HG03432 (cell line): ENCODE data around the gene OSBPL6.
"Not testable (repeated sequence)": the region's sequence is repeated elsewhere in the genome, so short reads cannot be mapped to it uniquely, and the experiment has no call there.

Experiments
- ATAC-seq: cut with Tn5 transposase; IDR thresholded peaks from one replicate; pipeline ENCODE4 v1.9.1; 2021; ENCODE audit warnings: mild to moderate bottlenecking, moderate library complexity; ENCODE audit not compliant: unreplicated experiment

The OSBPL6 gene

GRCh38 chr2:178394859-178395258 lies 200.5 kb downstream of the OSBPL6 start:
- no peak for ATAC-seq

DNA sequence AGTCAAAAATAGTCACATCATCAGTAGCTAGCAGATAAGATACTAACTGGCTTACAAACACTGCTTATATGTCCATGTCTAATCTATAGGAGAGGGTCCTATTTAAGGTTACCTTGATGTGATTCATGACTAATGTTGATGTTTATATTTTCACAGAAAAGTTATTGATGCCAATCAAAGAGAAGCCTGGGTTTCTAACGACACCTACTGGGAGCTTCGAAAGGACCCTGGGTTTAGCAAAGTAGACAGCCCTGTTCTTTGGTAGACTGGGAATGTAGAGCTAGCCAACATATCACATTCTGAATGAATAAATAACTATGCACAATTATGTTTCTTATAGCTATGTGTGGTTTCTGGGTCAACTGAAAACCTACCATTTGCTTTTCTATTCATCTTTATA lies 201.0 kb downstream of the OSBPL6 start:
- ATAC-seq, result no peak

- no peak for ATAC-seq
Observed at GRCh38 chr2:178395941-178396570, 201.7 kb downstream of the OSBPL6 start.

- ATAC-seq, result peak; percentile 93
Observed at GRCh38 chr2:178397002-178397605, 202.8 kb downstream of the OSBPL6 start.

- ATAC-seq, result no peak
Observed at GRCh38 chr2:178401994-178402437, 207.7 kb downstream of the OSBPL6 start.

DNA sequence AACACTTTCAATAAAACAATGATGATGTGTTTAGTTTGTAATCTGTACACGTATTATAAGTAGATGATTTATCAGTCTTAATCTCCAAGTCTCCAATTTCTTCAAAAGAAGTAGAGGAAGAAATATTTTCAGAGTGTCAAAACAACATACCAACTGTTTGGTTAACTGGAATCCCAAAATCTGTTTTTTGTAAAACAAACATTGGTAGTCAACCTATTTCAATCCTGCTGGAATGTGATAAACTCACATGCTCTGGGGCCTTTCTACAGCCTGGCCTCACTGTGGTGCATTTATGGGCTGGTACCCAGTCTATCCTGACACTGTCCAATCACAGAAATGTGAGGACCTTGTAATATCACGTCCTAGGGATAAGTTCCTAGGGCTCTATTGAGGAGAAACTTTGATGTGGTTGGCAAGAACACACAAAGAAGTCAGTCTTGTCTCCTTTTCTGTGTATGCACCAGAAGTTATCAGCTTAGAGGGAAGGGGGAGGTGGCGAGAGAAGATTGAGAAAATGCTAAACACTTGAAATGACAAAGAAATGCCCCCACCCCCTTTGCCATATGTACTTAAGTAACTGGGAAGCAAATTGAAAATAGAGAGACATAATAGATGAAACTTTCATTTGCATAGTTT lies 209.5 kb downstream of the OSBPL6 start:
- ATAC-seq, result peak; percentile 63

DNA sequence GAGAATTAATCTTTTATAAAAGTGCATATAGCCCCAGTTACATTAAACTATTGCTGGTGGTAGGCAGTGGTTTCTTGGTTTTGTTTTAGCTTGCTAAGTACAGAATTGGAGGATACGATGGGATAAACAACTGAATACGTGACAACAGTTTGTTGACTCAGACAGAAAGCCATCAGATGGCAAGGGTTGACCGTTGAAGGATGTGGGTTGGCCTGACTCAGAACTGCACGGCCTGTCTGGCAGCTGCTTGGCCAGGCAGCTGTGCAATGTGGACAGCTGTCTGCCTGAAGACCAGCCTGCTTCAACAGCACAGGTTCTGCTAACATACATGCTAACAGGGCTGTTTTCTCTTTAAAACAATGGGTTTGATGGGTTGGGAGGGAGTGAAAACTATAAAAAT lies 210.1 kb downstream of the OSBPL6 start:
- peak; percentile 99 for ATAC-seq

- ATAC-seq, result no peak
Observed at GRCh38 chr2:178409261-178409660, 214.9 kb downstream of the OSBPL6 start.

DNA sequence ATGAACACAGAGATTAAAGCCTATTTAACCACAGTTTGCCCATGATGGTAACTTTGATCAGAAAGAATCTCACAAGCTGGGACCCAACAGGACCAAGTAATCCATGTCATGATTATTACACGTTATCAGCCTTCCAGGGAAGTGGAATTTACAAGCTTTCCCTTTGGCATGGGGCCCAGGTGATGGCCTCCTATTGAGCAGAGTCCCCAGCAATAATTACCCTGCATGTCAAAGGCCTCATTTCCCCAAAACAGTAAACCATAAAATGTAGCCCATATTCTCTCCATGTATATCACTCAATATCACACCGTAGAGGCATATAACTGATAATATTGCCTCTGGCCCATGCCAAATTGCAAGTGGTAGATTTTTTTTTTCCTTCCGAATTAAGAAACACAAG lies 217.7 kb downstream of the OSBPL6 start:
- ATAC-seq, result no peak

- not testable (repeated sequence) for ATAC-seq
Observed at GRCh38 chr2:178412453-178412852, 218.1 kb downstream of the OSBPL6 start.

- peak; percentile 85 for ATAC-seq
Observed at GRCh38 chr2:178413472-178414265, 219.4 kb downstream of the OSBPL6 start.

- peak; percentile 77 for ATAC-seq
Observed at GRCh38 chr2:178414266-178415247, 220.2 kb downstream of the OSBPL6 start.

GRCh38 chr2:178415979-178416378 lies 221.7 kb downstream of the OSBPL6 start:
- ATAC-seq, result no peak

- no peak for ATAC-seq
Observed at GRCh38 chr2:178417916-178418315, 223.6 kb downstream of the OSBPL6 start.

GRCh38 chr2:178418426-178418825 lies 224.1 kb downstream of the OSBPL6 start:
- no peak for ATAC-seq

GRCh38 chr2:178419123-178419522 lies 224.8 kb downstream of the OSBPL6 start:
- ATAC-seq, result no peak

- no peak for ATAC-seq
Observed at GRCh38 chr2:178420463-178420999, 226.2 kb downstream of the OSBPL6 start.

- ATAC-seq, result no peak
Observed at GRCh38 chr2:178422097-178422496, 227.8 kb downstream of the OSBPL6 start.

GRCh38 chr2:178423746-178424145 lies 229.4 kb downstream of the OSBPL6 start:
- ATAC-seq, result not testable (repeated sequence)

DNA sequence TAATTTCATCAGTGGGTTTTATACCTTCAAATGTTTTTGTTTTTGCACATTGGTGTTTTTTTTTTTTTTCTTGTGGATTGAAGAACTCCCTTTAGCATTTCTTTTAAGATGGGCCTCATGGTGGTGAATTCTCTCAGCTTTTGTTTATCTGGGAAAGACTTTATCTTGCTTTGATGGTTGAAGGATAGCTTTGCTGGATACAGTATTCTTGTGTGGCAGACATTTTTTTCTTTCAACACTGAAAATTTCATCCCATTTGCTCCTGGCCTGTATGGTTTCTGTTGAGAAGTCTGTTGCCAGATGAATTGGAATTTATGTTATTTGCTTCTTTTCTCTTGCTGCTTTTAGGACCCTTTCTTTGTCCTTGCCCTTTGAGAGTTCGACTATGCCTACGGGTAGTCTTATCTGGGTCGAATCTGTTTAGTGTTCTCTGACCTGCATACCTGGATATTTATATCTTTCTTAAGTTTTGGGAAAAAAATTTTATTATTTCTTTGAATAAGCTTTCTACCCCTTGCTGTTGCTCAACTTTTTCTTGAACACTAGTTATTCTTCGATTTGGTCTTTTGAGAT lies 231.0 kb downstream of the OSBPL6 start:
- ATAC-seq, result no peak
